ENCODE measurements around the gene RBFOX2.

Gene RBFOX2

DNA sequence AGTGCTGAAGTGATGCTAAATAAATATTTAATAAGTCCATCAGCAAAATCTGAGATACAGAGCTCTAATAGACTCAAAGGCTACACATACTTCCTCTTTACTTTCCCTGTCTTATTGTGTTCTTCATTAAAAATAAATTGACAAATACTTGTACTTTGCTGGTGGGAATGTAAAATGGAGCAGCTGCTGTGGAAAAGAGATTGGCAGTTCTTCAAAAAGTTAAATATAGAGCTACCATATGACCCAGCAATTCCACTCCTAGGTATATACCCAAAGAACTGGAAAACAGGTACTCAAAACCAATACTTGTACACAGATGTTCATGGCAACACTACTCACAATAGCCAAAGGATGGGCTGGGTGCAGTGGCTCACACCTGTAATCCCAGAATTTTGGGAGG is 76.0 kb downstream of the RBFOX2 start:
- H3K4me1 ChIP-seq: no peaks in the 10 kb centered on the region
- H3K36me3 ChIP-seq (ENCODE audit: control insufficient read depth, insufficient read depth, low read length): no peaks in the 10 kb centered on the region
- no peaks in the 10 kb centered on the region for H3K27me3 ChIP-seq (ENCODE audit: control insufficient read depth, insufficient read depth, low read length)
- no peaks in the 10 kb centered on the region for H3K79me2 ChIP-seq
- H3K4me3 ChIP-seq (ENCODE audit: low read depth, low read length): no peak overlapping the region
- no peak overlapping the region for H3K9ac ChIP-seq
- H3K4me2 ChIP-seq (ENCODE audit: low read length): no peak overlapping the region
- H2AFZ ChIP-seq: no peak overlapping the region
- H3K27ac ChIP-seq: no peak overlapping the region
- TF ChIP-seq, protein P1, sequence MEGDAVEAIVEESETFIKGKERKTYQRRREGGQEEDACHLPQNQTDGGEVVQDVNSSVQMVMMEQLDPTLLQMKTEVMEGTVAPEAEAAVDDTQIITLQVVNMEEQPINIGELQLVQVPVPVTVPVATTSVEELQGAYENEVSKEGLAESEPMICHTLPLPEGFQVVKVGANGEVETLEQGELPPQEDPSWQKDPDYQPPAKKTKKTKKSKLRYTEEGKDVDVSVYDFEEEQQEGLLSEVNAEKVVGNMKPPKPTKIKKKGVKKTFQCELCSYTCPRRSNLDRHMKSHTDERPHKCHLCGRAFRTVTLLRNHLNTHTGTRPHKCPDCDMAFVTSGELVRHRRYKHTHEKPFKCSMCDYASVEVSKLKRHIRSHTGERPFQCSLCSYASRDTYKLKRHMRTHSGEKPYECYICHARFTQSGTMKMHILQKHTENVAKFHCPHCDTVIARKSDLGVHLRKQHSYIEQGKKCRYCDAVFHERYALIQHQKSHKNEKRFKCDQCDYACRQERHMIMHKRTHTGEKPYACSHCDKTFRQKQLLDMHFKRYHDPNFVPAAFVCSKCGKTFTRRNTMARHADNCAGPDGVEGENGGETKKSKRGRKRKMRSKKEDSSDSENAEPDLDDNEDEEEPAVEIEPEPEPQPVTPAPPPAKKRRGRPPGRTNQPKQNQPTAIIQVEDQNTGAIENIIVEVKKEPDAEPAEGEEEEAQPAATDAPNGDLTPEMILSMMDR (IDR thresholded peaks at IDR 0.05): no peak
- H3K9me3 ChIP-seq (ENCODE audit: control insufficient read depth, low read length): no peaks in the 10 kb centered on the region

GRCh38 chr22:35950262-35950661 is 78.4 kb downstream of the RBFOX2 start:
- H3K9ac ChIP-seq: no peak overlapping the region
- no peaks in the 10 kb centered on the region for H3K9me3 ChIP-seq (ENCODE audit: control insufficient read depth, low read length)
- H3K36me3 ChIP-seq (ENCODE audit: control insufficient read depth, insufficient read depth, low read length): no peaks in the 10 kb centered on the region
- no peaks in the 10 kb centered on the region for H3K27me3 ChIP-seq (ENCODE audit: control insufficient read depth, insufficient read depth, low read length)
- no peak overlapping the region for H2AFZ ChIP-seq
- TF ChIP-seq, protein P1 (IDR thresholded peaks at IDR 0.05): no peak
- no peak overlapping the region for H3K27ac ChIP-seq
- H3K79me2 ChIP-seq: peaks cover 2% of the 10 kb centered on the region
- no peak overlapping the region for H3K4me3 ChIP-seq (ENCODE audit: low read depth, low read length)
- H3K4me2 ChIP-seq (ENCODE audit: low read length): no peak overlapping the region
- H3K4me1 ChIP-seq: no peaks in the 10 kb centered on the region

DNA sequence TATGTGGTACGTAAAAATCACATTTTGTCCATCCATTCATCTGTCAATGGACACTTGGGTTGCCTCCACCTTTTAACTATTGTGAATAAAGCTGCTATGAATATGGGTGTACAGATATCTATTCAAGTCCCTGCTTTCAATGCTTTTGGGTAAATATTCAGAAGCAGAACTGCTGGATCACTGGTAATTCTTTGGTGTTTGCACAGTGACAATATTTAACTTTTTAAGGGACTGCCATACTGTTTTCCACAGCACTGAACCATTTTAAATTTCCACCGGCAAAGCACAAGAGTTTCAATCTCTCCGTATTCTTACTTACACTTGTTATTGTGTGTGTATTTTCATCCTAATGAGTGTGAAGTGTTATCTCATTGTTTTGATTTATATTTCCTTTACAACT is 79.4 kb downstream of the RBFOX2 start:
- H3K36me3 ChIP-seq (ENCODE audit: control insufficient read depth, insufficient read depth, low read length): no peaks in the 10 kb centered on the region
- no peak overlapping the region for H2AFZ ChIP-seq
- no peak overlapping the region for H3K4me2 ChIP-seq (ENCODE audit: low read length)
- H3K9ac ChIP-seq: no peak overlapping the region
- peaks cover 2% of the 10 kb centered on the region for H3K79me2 ChIP-seq
- TF ChIP-seq, protein P1 (IDR thresholded peaks at IDR 0.05): no peak
- H3K9me3 ChIP-seq (ENCODE audit: control insufficient read depth, low read length): no peaks in the 10 kb centered on the region
- no peaks in the 10 kb centered on the region for H3K27me3 ChIP-seq (ENCODE audit: control insufficient read depth, insufficient read depth, low read length)
- no peak overlapping the region for H3K27ac ChIP-seq
- no peaks in the 10 kb centered on the region for H3K4me1 ChIP-seq
- no peak overlapping the region for H3K4me3 ChIP-seq (ENCODE audit: low read depth, low read length)

DNA sequence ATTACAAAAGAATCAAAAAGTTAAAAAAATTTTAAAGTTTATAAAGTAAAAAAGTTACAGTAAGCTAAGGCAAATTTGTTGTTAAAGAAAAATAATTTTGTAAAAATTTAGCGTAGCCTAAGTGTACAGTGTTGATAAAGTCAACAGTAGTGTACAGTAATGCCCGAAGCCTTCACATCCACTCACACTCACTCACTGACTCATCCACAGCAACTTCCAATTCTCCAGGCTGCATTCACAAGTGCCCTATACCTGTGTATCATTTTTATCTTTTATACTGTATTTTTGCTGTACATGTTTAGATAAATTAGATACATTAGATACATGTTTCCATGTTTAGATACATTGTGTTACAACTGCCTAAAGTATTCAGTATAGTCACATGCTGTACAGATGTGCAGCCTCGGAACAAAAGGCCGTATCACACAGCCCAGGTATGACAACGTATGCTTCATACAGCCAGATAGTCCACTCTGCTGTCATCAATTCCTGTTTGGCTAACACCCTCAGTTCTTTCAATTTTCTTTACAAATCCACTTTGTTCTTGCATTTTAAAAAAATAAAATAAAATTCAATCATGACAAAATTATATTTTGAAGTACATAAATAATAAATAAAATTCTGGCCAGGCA is 80.7 kb downstream of the RBFOX2 start:
- Histone ChIP-seq H3K79me2 (peaks cover 2% of the 10 kb centered on the region), H3K9ac (no peak overlapping the region), H3K27me3 (ENCODE audit: control insufficient read depth, insufficient read depth, low read length) (no peaks in the 10 kb centered on the region), H3K4me3 (ENCODE audit: low read depth, low read length) (no peak overlapping the region), H3K9me3 (ENCODE audit: control insufficient read depth, low read length) (no peaks in the 10 kb centered on the region), H2AFZ (no peak overlapping the region), H3K4me2 (ENCODE audit: low read length) (no peak overlapping the region), H3K36me3 (ENCODE audit: control insufficient read depth, insufficient read depth, low read length) (no peaks in the 10 kb centered on the region), H3K4me1 (no peaks in the 10 kb centered on the region), H3K27ac (no peak overlapping the region)
- TF ChIP-seq, protein P1 (IDR thresholded peaks at IDR 0.05): no peak

GRCh38 chr22:35944458-35944857 is 84.2 kb downstream of the RBFOX2 start:
- Histone ChIP-seq H3K4me3 (ENCODE audit: low read depth, low read length) (no peak overlapping the region), H3K9ac (no peak overlapping the region)
- TF ChIP-seq, protein P1 (IDR thresholded peaks at IDR 0.05): no peak

More at GRCh38 chr22:35944458-35944857, 84.2 kb downstream of the RBFOX2 start:
- Histone ChIP-seq H3K36me3 (ENCODE audit: control insufficient read depth, insufficient read depth, low read length) (no peaks in the 10 kb centered on the region), H3K4me2 (ENCODE audit: low read length) (no peak overlapping the region), H3K9me3 (ENCODE audit: control insufficient read depth, low read length) (no peaks in the 10 kb centered on the region), H3K27me3 (ENCODE audit: control insufficient read depth, insufficient read depth, low read length) (no peaks in the 10 kb centered on the region), H2AFZ (no peak overlapping the region), H3K27ac (no peak overlapping the region), H3K4me1 (no peaks in the 10 kb centered on the region), H3K79me2 (peaks cover 4% of the 10 kb centered on the region)
